Chondrocyte (in vitro differentiated cells): ENCODE measurements around the gene SAP25. TPM values are rescaled to one million over a fixed set of nuclear protein-coding genes. Genes with fewer than 3 reads are reported as not detected.
A peak's percentile ranks its signal among the peaks of the same experiment; 100 is the strongest.
"Not testable (repeated sequence)": the region's sequence is repeated elsewhere in the genome, so short reads cannot be mapped to it uniquely, and the experiment has no call there.

Experiments
- DNase-seq: peaks from one replicate; pipeline ENCODE4 v3.0.0; 2021; ENCODE audit warnings: mixed read lengths, low spot score
- H3K27ac Mint-ChIP-seq: one replicate; pipeline ENCODE4 v1.8.0; 2021; ENCODE audit warnings: mild to moderate bottlenecking, moderate library complexity, mixed read lengths; ENCODE audit not compliant: unreplicated experiment
- H3K27me3 Mint-ChIP-seq: 2 replicates; pipeline ENCODE4 v1.8.0; 2021; ENCODE audit warnings: low read depth, mixed read lengths
- H3K36me3 Mint-ChIP-seq: 2 replicates; pipeline ENCODE4 v1.8.0; 2021; ENCODE audit warnings: low read depth, mixed read lengths
- H3K4me1 Mint-ChIP-seq: 2 replicates; pipeline ENCODE4 v1.8.0; 2021; ENCODE audit warnings: low read depth, mild to moderate bottlenecking, mixed read lengths
- H3K4me3 Mint-ChIP-seq: one replicate; pipeline ENCODE4 v1.8.0; 2021; ENCODE audit warnings: mild to moderate bottlenecking, moderate library complexity, mixed read lengths; ENCODE audit not compliant: unreplicated experiment
- H3K9me3 Mint-ChIP-seq: 2 replicates; pipeline ENCODE4 v1.8.0; 2021; ENCODE audit warnings: low read depth, mixed read lengths
- total RNA-seq: library from RNA; stranded (reverse); gene quantifications from 3 replicates; pipeline ENCODE4 v1.2.1, GENCODE V29; 2021
- TF ChIP-seq, protein P1 (sequence below): fragments of 200-600 bp; sonication (generic); IDR thresholded peaks from 2 replicates; pipeline ENCODE4 v1.5.0; 2021; ENCODE audit warnings: antibody characterized with exemption, mild to moderate bottlenecking, moderate library complexity

SAP25 gene
- total RNA-seq, 1 donor from 2014 or later = 0.70 TPM

DNA sequence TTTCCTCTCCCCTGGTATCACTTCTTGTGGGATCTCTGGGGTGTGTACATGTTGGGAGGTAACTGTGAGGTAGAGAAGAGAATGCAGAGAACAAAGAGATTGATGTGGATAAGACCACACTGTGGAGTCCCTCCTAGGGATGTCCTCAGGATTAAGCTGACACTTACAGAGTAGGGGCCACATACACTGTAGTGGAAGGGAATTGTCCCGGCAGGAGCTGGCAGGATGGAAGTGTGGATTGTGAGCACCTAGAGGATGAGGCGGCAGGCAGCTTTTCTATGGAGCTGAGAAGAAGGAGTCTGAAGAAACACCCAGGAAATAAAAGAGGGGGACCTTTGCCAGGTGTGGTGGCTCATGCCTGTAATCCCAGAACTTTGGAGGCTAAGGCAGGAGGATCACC is 21.2 kb downstream of the SAP25 start:
- no peak for DNase-seq
- H3K9me3 Mint-ChIP-seq = no peaks in the 10 kb centered on the region
- no peak overlapping the region for H3K27ac Mint-ChIP-seq
- TF ChIP-seq, protein P1, sequence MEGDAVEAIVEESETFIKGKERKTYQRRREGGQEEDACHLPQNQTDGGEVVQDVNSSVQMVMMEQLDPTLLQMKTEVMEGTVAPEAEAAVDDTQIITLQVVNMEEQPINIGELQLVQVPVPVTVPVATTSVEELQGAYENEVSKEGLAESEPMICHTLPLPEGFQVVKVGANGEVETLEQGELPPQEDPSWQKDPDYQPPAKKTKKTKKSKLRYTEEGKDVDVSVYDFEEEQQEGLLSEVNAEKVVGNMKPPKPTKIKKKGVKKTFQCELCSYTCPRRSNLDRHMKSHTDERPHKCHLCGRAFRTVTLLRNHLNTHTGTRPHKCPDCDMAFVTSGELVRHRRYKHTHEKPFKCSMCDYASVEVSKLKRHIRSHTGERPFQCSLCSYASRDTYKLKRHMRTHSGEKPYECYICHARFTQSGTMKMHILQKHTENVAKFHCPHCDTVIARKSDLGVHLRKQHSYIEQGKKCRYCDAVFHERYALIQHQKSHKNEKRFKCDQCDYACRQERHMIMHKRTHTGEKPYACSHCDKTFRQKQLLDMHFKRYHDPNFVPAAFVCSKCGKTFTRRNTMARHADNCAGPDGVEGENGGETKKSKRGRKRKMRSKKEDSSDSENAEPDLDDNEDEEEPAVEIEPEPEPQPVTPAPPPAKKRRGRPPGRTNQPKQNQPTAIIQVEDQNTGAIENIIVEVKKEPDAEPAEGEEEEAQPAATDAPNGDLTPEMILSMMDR = no peak
- no peaks in the 10 kb centered on the region for H3K27me3 Mint-ChIP-seq
- H3K36me3 Mint-ChIP-seq = peaks cover 5% of the 10 kb centered on the region
- peaks cover 13% of the 10 kb centered on the region for H3K4me1 Mint-ChIP-seq
- H3K4me3 Mint-ChIP-seq = no peak overlapping the region

- not testable (repeated sequence) for H3K27me3 Mint-ChIP-seq, DNase-seq, H3K4me3 Mint-ChIP-seq, H3K27ac Mint-ChIP-seq, H3K9me3 Mint-ChIP-seq, H3K36me3 Mint-ChIP-seq
- H3K4me1 Mint-ChIP-seq = peaks cover 53% of the 10 kb centered on the region
Observed at GRCh38 chr7:100548446-100548845, 25.3 kb downstream of the SAP25 start.

DNA sequence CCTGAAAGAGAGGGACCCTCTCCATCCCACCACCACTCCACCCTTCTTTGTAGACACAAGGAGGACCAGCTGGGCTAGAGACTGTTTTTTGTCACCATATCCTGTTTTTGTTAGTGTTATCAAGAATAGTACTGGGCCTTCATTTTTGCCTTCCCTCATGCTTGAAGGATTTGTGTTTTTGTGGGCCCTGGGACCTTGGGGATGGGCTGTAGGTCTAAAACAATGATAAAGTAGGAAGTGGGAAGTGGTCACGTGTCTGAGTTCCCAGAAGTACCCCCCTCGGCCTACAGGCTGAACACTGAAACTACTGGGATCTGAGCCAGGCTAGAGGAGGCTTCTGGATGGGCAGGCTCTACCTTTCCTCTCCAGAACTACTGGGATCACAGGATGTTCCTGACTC is 25.8 kb downstream of the SAP25 start:
- no peaks in the 10 kb centered on the region for H3K27me3 Mint-ChIP-seq
- DNase-seq = no peak
- TF ChIP-seq, protein P1 = no peak
- no peaks in the 10 kb centered on the region for H3K9me3 Mint-ChIP-seq
- peaks cover 55% of the 10 kb centered on the region for H3K4me1 Mint-ChIP-seq
- H3K36me3 Mint-ChIP-seq = peaks cover 5% of the 10 kb centered on the region
- peak overlapping the region; percentile 74 for H3K27ac Mint-ChIP-seq
- H3K4me3 Mint-ChIP-seq = no peak overlapping the region

- Mint-ChIP-seq H3K4me1 (peaks cover 55% of the 10 kb centered on the region), H3K27me3 (no peaks in the 10 kb centered on the region), H3K27ac (peak overlapping the region; percentile 74), H3K4me3 (no peak overlapping the region), H3K9me3 (no peaks in the 10 kb centered on the region), H3K36me3 (peaks cover 2% of the 10 kb centered on the region)
- no peak for DNase-seq
- TF ChIP-seq, protein P1 = no peak
Observed at GRCh38 chr7:100546926-100547800, 26.5 kb downstream of the SAP25 start.

DNA sequence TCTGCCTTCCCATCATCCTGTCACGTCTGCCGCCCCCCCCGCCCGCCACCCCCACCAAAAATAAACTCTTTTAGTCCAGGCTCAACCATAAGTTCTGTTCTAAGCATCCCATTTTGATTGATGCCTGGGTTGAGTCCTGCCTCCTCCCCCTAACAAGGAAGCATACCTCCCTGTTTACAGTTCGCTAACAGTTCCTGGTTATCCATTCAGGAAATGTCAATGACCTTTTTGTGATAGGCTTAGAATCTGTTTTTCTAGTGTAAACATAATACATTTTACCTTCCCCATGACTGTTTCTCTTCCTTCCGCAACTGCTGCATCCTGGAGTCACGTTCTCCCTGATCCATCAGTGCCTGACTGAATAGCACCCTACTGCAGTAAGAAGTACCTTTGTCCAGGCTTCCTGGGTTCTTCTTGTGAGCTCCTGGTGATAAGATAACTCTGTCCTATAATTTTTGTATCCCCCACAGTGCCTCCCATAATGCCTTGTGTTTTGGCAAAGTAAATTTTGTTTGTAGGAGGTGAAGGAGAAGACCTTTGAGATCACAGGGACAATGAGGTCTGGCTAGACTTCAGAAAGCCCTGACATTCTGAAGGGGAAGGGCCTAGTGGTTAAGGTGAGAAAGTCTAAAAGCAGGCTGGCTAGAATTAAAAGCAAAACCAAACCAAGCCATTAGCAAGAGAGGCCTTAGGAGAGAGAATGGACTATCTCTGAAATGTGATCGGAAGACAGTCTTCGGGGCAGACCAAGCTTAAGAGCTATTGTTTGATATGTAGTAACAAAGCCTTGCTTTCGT is 27.4 kb downstream of the SAP25 start:
- H3K9me3 Mint-ChIP-seq = no peaks in the 10 kb centered on the region
- TF ChIP-seq, protein P1 = no peak
- H3K4me3 Mint-ChIP-seq = peak overlapping the region; percentile 14
- H3K36me3 Mint-ChIP-seq = peaks cover 2% of the 10 kb centered on the region
- no peak for DNase-seq
- no peaks in the 10 kb centered on the region for H3K27me3 Mint-ChIP-seq
- peaks cover 55% of the 10 kb centered on the region for H3K4me1 Mint-ChIP-seq
- peak overlapping the region; percentile 93 for H3K27ac Mint-ChIP-seq
